Activated CD4-positive, alpha-beta T cell treated with anti-CD3 and anti-CD28 coated beads for 24 hours (primary cell): ENCODE results near the gene HSPB6.
"Not testable (repeated sequence)": the region's sequence is repeated elsewhere in the genome, so short reads cannot be mapped to it uniquely, and the experiment has no call there.

ENCODE experiments used
- DNase-seq, 2 donors: peaks; one replicate each; pipeline ENCODE4 v3.0.0-alpha.2; 2020; ENCODE audit warnings: low read depth in 2 of 2

The HSPB6 gene

DNA sequence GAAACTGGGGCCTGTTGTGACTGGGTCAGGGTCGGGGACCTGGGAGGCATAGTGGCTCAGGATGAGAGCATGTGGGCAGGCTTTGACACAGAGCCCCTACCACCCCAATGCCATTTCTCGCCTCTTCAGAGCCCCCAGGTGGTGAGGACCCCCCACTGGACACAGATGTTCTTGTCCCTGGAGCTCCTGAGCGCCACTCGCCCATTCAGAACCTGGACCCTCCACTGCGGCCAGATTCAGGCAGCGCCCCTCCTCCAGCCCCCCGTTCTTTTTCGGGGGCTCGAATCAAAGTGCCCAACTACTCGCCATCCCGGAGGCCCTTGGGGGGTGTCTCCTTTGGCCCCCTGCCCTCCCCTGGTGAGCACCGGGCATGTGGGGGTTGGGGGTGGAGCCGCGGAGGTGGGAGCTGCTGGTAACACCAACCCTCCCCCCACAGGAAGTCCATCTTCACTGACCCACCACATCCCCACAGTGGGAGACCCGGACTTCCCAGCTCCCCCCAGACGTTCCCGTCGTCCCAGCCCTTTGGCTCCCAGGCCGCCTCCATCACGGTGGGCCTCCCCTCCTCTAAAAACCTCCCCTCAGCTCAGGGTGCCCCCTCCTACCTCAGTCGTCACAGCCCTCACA, 24.9 kb downstream of the HSPB6 start:
- DNase-seq, result no peak

DNA sequence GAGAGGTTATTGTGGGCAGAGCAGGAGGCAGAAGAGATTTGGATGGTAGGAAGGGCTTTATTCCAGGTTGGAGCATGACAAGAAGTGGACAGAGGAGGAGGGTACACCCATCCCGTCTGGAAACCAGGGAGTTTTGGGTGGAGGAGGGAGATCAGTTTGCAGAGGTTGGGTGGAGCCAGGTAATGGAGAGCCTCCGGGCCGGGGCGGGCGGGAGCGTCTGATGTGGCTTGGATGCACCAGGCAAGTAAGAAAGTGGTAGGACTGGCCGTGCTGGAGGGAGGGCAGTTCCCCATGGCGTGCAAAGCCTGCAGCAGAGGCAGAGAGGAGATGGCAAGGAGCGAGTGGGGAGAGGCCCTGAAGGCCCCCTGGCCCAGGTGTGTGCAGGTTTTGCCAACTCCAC, 25.5 kb downstream of the HSPB6 start:
- no peak for DNase-seq

- DNase-seq, result no peak
Measured at GRCh38 chr19:35730326-35730725, 26.5 kb downstream of the HSPB6 start.

DNA sequence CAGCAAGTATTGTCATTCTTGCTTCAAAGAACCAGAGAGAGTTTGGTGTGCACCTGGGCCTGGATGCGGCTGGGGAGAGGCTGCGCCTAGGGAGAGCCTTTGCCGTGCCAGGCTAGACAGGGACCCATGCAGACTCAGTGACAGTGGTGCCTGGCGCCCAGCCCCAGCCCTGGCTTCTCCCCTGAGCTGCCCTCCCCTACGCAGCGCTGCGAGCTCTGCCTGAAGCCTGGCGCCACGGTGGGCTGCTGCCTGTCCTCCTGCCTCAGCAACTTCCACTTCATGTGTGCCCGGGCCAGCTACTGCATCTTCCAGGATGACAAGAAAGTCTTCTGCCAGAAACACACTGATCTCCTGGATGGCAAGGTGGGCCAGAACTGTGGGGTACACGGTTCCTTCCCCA, 27.1 kb downstream of the HSPB6 start:
- DNase-seq, result no peak

GRCh38 chr19:35729021-35729420, 27.8 kb downstream of the HSPB6 start:
- DNase-seq, result no peak

GRCh38 chr19:35727956-35728706, 28.7 kb downstream of the HSPB6 start:
- DNase-seq, result no peak

DNA sequence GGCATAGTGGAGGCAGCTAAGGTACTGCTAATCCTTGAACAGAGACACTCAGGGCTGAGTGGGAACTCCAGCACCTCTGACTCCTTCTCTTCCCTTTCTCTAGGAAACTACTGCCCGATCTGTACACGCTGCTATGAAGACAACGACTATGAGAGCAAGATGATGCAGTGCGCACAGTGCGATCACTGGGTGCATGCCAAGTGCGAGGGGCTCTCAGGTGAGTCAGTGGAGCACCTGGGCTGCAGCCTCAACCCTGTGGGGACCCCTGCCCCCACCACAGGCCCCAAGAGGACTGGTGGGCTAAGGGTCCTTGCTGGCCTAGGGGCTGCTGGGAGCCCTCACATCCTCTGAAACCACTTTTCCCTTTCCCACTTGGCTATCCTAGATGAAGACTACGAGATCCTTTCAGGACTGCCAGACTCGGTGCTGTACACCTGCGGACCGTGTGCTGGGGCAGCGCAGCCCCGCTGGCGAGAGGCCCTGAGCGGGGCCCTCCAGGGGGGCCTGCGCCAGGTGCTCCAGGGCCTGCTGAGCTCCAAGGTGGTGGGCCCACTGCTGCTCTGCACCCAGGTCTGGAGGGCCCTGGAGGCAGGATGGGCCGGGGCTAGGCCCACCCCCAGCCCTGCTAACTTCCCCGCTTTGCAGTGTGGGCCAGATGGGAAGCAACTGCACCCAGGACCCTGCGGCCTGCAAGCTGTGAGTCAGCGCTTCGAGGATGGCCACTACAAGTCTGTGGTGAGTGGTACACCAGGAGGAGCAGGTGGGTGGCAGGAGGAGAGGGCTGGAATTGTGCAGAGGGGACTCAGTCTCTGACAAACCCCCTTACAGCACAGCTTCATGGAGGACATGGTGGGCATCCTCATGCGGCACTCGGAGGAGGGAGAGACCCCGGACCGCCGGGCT, 29.5 kb downstream of the HSPB6 start:
- DNase-seq, result no peak

DNA sequence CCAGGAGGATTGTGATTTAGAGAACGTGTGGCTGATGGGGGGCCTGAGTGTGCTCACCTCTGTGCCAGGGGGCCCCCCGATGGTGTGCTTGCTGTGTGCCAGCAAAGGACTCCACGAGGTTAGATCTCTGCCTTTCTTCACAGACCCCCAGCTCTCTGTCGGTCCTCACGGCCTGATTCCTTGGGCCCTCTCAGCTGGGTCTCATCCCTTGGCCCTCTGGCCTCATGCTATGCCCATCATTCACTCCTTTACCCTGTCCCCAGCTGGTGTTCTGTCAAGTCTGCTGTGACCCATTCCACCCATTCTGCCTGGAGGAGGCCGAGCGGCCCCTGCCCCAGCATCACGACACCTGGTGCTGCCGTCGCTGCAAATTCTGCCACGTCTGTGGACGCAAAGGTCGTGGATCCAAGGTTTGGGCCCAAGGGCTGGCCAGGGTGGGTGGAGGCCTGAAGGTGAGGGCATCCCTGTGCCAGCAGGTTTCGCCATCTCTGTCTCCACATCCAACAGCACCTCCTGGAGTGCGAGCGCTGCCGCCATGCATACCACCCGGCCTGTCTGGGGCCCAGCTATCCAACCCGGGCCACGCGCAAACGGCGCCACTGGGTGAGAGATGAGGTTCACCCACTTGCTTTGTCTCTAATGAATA, 31.5 kb downstream of the HSPB6 start:
- no peak for DNase-seq

GRCh38 chr19:35724560-35724959, 32.3 kb downstream of the HSPB6 start:
- DNase-seq, result no peak

DNA sequence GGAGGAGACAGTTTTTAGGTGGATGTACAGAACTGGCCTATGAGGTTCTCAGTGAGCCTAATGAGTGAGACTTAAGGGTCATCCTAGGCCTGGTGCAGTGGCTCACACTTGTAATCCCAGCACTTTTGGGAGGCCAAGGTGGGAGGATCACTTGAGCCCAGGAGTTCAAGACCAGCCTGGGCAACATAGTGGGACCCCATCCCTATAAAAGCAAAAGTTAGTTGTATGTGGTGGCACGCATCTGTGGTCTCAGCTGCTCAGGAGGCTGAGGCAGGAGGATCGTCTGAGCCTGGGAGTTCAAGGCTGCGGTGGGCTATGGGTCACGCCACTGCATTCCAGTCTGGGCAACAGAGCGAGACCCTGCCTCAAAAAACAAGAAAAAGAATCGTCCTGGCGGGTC, 32.7 kb downstream of the HSPB6 start:
- DNase-seq, result not testable (repeated sequence)

- no peak for DNase-seq
Measured at GRCh38 chr19:35723671-35724070, 33.2 kb downstream of the HSPB6 start.

DNA sequence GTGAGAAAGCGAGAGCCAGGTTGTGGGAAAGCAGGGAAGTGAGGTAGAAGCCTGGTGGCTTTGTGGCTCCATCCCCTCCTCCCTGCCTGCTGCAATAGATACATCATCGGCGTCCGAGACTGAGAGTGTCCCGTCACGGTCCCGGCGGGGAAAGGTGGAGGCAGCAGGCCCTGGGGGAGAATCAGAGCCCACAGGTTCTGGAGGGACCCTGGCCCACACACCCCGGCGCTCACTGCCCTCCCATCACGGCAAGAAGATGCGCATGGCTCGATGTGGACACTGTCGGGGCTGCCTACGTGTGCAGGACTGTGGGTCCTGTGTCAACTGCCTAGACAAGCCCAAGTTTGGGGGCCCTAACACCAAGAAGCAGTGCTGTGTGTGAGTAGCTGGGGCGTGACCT, 33.9 kb downstream of the HSPB6 start:
- DNase-seq, result no peak

- no peak for DNase-seq
Measured at GRCh38 chr19:35722461-35722860, 34.4 kb downstream of the HSPB6 start.

DNA sequence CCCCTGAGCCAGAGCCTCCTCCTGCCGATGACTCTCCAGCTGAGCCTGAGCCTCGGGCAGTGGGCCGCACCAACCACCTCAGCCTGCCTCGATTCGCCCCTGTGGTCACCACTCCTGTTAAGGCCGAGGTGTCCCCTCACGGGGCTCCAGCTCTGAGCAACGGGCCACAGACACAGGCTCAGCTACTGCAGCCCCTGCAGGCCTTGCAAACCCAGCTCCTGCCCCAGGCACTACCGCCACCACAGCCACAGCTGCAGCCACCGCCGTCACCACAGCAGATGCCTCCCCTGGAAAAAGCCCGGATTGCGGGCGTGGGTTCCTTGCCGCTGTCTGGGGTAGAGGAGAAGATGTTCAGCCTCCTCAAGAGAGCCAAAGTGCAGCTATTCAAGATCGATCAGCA, 35.5 kb downstream of the HSPB6 start:
- no peak for DNase-seq

GRCh38 chr19:35720648-35721047, 36.2 kb downstream of the HSPB6 start:
- no peak for DNase-seq

DNA sequence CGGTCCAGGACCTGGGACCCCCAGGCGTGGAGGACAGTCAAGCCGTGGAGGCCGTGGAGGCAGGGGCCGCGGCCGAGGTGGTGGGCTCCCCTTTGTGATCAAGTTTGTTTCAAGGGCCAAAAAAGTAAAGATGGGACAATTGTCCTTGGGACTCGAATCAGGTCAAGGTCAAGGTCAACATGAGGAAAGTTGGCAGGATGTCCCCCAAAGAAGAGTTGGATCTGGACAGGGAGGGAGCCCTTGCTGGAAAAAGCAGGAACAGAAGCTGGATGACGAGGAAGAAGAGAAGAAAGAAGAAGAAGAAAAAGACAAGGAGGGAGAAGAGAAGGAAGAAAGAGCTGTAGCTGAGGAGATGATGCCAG, 36.7 kb downstream of the HSPB6 start:
- no peak for DNase-seq

DNA sequence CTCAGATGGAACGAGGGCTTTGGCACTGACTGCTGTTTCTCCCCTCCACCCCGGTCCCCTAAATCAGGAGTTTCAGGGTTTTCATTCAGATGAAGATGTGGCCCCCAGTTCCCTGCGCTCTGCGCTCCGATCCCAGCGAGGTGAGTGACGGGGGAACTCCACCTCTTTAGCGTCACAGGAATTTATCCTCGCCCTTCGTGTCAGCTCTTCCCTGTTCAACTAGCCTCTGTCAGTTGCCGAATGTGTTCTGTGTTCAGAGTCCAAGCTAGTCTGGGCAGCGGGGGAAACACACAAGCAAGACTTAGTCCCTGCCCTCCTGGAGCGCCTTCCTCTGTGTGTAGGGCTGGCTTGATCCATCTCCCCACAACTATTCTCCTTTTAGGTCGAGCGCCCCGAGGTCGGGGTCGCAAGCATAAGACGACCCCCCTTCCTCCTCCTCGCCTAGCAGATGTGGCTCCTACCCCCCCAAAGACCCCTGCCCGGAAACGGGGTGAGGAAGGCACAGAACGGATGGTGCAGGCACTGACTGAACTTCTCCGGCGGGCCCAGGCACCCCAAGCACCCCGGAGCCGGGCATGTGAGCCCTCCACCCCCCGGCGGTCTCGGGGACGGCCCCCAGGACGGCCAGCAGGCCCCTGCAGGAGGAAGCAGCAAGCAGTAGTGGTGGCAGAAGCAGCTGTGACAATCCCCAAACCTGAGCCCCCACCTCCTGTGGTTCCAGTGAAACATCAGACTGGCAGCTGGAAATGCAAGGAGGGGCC, 37.2 kb downstream of the HSPB6 start:
- no peak for DNase-seq

GRCh38 chr19:35718345-35719041, 38.3 kb downstream of the HSPB6 start:
- peak in 1 of 2 donors; percentile 52 for DNase-seq

DNA sequence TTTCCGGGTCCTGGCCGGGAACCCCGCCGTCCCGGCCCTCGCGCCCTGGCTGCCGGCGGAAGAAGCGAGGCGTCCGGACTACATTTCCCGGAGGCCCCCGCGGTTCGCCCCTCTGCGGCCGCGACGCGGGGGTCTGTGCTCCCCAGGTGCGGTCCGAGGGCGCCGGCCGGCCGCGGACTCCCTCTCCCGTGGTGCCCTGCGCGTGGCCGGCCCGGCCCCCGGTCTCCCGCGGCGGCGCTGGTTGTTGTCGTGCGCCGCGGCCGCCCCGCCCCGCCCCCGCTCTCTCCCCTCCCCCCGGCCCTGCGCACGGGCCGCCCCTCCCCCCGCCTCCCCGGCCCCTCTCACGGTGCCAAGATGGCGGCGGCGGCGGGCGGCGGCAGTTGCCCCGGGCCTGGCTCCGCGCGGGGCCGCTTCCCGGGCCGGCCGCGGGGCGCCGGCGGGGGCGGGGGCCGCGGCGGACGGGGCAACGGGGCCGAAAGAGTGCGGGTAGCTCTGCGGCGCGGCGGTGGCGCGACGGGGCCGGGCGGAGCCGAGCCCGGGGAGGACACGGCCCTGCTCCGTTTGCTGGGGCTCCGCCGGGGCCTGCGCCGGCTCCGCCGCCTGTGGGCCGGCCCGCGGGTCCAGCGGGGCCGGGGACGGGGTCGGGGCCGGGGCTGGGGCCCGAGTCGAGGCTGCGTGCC, 39.0 kb downstream of the HSPB6 start, which contains the start of gene KMT2B:
Gene KMT2B, plus strand, starts transcription at position 339 of the 680 bp plus-strand sequence. Its CDS starts 16 bp downstream, at position 355.
- peak in 1 of 2 donors; percentile 92 for DNase-seq
